ENCODE data around the gene IGFL4.
A peak's percentile ranks its signal among the peaks of the same experiment; 100 is the strongest.

IGFL4 gene

GRCh38 chr19:46017095-46017429 lies 23.7 kb downstream of the IGFL4 start:
- ChIA-PET CTCF (interaction anchor here (0.8 to 23.4 kb wide), 29 partner anchors 10 to 336 kb away, joined by 3 to 523 read pairs (median 4); partner anchors contain the start of gene CCDC61), POLR2A (no interaction called here)
- no peak for TF ChIP-seq CTCF (IDR thresholded peaks at IDR 0.05; ENCODE audit: insufficient read depth, low read length, missing control alignments)
- no peak overlapping the region for H3K4me3 ChIP-seq (ENCODE audit: low read depth, low read length)
- no peak for DNase-seq (ENCODE audit: low read depth, low spot score)

- no peak for DNase-seq (ENCODE audit: low read depth, low spot score)
- peak; percentile 89 for TF ChIP-seq CTCF (IDR thresholded peaks at IDR 0.05; ENCODE audit: insufficient read depth, low read length, missing control alignments)
- ChIA-PET CTCF (interaction anchor here (0.8 to 23.4 kb wide), 29 partner anchors 10 to 336 kb away, joined by 3 to 523 read pairs (median 4); partner anchors contain the start of gene CCDC61), POLR2A (interaction anchor here (0.5 kb wide), 1 partner anchor 584 kb away, joined by 3 read pairs; no protein-coding TSS in a partner anchor)
- peak overlapping the region; percentile 62 for H3K4me3 ChIP-seq (ENCODE audit: low read depth, low read length)
These were observed 24.2 kb downstream of the IGFL4 start for GRCh38 chr19:46016426-46017094.

GRCh38 chr19:46015687-46016425 lies 24.9 kb downstream of the IGFL4 start:
- CTCF ChIA-PET = interaction anchor here (0.9 to 23.4 kb wide), 13 partner anchors 10 to 256 kb away, joined by 3 to 523 read pairs (median 8); no protein-coding TSS in a partner anchor
- peak overlapping the region; percentile 62 for H3K4me3 ChIP-seq (ENCODE audit: low read depth, low read length)
- POLR2A ChIA-PET = no interaction called here
- DNase-seq (ENCODE audit: low read depth, low spot score) = no peak
- TF ChIP-seq CTCF (IDR thresholded peaks at IDR 0.05; ENCODE audit: insufficient read depth, low read length, missing control alignments) = no peak

- ChIA-PET CTCF (interaction anchor here (1.0 to 23.4 kb wide), 8 partner anchors 10 to 257 kb away, joined by 3 to 523 read pairs (median 10); no protein-coding TSS in a partner anchor), POLR2A (no interaction called here)
- DNase-seq (ENCODE audit: low read depth, low spot score) = no peak
- TF ChIP-seq CTCF (IDR thresholded peaks at IDR 0.05; ENCODE audit: insufficient read depth, low read length, missing control alignments) = no peak
- H3K4me3 ChIP-seq (ENCODE audit: low read depth, low read length) = peak overlapping the region; percentile 20
These were observed 25.7 kb downstream of the IGFL4 start for GRCh38 chr19:46014941-46015686.

GRCh38 chr19:46014534-46014933 lies 26.3 kb downstream of the IGFL4 start:
- CTCF ChIA-PET = interaction anchor here (1.0 to 23.4 kb wide), 6 partner anchors 9 to 250 kb away, joined by 3 to 523 read pairs (median 17); no protein-coding TSS in a partner anchor
- no peak for TF ChIP-seq CTCF (IDR thresholded peaks at IDR 0.05; ENCODE audit: insufficient read depth, low read length, missing control alignments)
- POLR2A ChIA-PET = no interaction called here
- H3K4me3 ChIP-seq (ENCODE audit: low read depth, low read length) = no peak overlapping the region
- DNase-seq (ENCODE audit: low read depth, low spot score) = no peak
